IMR-90 (cell line): ENCODE measurements around the gene PRKN. TPM values are rescaled to one million over a fixed set of nuclear protein-coding genes. Genes with fewer than 3 reads are reported as not detected.

Source experiments
- ATAC-seq: fragments of 200-7000 bp; cut with Tn5 transposase; 2 replicates; pipeline ENCODE4 v1.9.1; 2020; ENCODE audit warnings: low read depth, mild to moderate bottlenecking, moderate library complexity
- BruUV-seq: library from RNA; stranded (reverse); fragments of 400-500 nt; replicated peaks from 2 replicates; lab custom pipeline; 2021; lab: Mats Ljungman, UMichigan
- CTCF ChIA-PET: fragments of 300-600 bp; formaldehyde crosslinking; extraction: SDS; loops from one replicate; lab custom pipeline; 2021; ENCODE audit warnings: antibody characterized with exemption; lab: Yijun Ruan, JAX
- POLR2A ChIA-PET: fragments of 300-600 bp; sonication (Branson Sonifier 250); formaldehyde crosslinking; loops from one replicate; lab custom pipeline; 2022; ENCODE audit warnings: antibody characterized with exemption; ENCODE audit not compliant: unreplicated experiment; lab: Charles Lee
- DNase-seq: peaks from one replicate; pipeline ENCODE4 v3.0.0; 2013
- H2AFZ ChIP-seq: replicated peaks from 2 replicates; pipeline ENCODE3; 2013; ENCODE audit warnings: low read length, mild to moderate bottlenecking; ENCODE audit not compliant: poor library complexity
- H2AK5ac ChIP-seq: 2 replicates; pipeline ENCODE4 v1.6.1; 2013; ENCODE audit warnings: low read depth, low read length, inconsistent platforms
- H2AK9ac ChIP-seq: replicated peaks from 2 replicates; pipeline ENCODE3; 2013; ENCODE audit warnings: mild to moderate bottlenecking, low read depth, low read length, moderate library complexity; ENCODE audit not compliant: poor library complexity
- H2BK120ac ChIP-seq: 2 replicates; pipeline ENCODE4 v1.6.1; 2013; ENCODE audit warnings: low read depth, low read length, inconsistent platforms
- H2BK15ac ChIP-seq: 3 replicates; pipeline ENCODE4 v1.6.1; 2013; ENCODE audit warnings: low read depth, low read length, inconsistent platforms
- H2BK20ac ChIP-seq: 2 replicates; pipeline ENCODE4 v1.6.1; 2013; ENCODE audit warnings: low read depth, mild to moderate bottlenecking, inconsistent platforms, low read length, moderate library complexity
- H2BK5ac ChIP-seq: 2 replicates; pipeline ENCODE4 v1.6.1; 2013; ENCODE audit warnings: mild to moderate bottlenecking, low read depth, low read length, inconsistent platforms; ENCODE audit not compliant: poor library complexity, severe bottlenecking
- H3K14ac ChIP-seq: replicated peaks from 2 replicates; pipeline ENCODE4 v1.6.1; 2013; ENCODE audit warnings: low read depth, low read length, inconsistent platforms
- H3K18ac ChIP-seq: 2 replicates; pipeline ENCODE4 v1.6.1; 2013; ENCODE audit warnings: low read depth, low read length, control low read depth
- H3K23ac ChIP-seq: 2 replicates; pipeline ENCODE4 v1.6.1; 2013; ENCODE audit warnings: low read depth, low read length, inconsistent platforms
- H3K27ac ChIP-seq: 2 replicates; pipeline ENCODE4 v1.5.1; 2013; ENCODE audit warnings: mild to moderate bottlenecking, control low read depth, low read length; ENCODE audit not compliant: insufficient read depth
- H3K27me3 ChIP-seq: 2 replicates; pipeline ENCODE4 v1.6.1; 2013; ENCODE audit warnings: low read length; ENCODE audit not compliant: control insufficient read depth, insufficient read depth
- H3K36me3 ChIP-seq: 2 replicates; pipeline ENCODE4 v1.6.1; 2013; ENCODE audit warnings: low read length, mixed read lengths; ENCODE audit not compliant: control insufficient read depth, insufficient read depth
- H3K4ac ChIP-seq: 2 replicates; pipeline ENCODE4 v1.6.1; 2013; ENCODE audit warnings: low read depth, low read length, inconsistent platforms
- H3K4me1 ChIP-seq: 2 replicates; pipeline ENCODE4 v1.6.1; 2013; ENCODE audit warnings: low read length, mixed read lengths; ENCODE audit not compliant: control insufficient read depth, insufficient read depth
- H3K4me2 ChIP-seq: 2 replicates; pipeline ENCODE4 v1.6.1; 2013; ENCODE audit warnings: low read depth, mild to moderate bottlenecking, control low read depth, low read length, moderate library complexity
- H3K4me3 ChIP-seq: 2 replicates; pipeline ENCODE4 v1.5.1; 2013; ENCODE audit warnings: low read depth, mild to moderate bottlenecking, control low read depth, low read length, moderate library complexity; ENCODE audit not compliant: insufficient read depth
- H3K56ac ChIP-seq: 2 replicates; pipeline ENCODE4 v1.6.1; 2013; ENCODE audit warnings: low read length, inconsistent platforms; ENCODE audit not compliant: insufficient read depth; ENCODE audit errors: extremely low read depth
- H3K79me1 ChIP-seq, 2 experiments: 2 replicates each; pipeline ENCODE4 v1.6.1; 2013; ENCODE audit warnings: low read length in 2 of 2, inconsistent platforms in 1 of 2, low read depth in 1 of 2
- H3K9ac ChIP-seq: 2 replicates; pipeline ENCODE4 v1.6.1; 2013; ENCODE audit warnings: low read depth, low read length, control low read depth
- H3K9me1 ChIP-seq: 2 replicates; pipeline ENCODE4 v1.6.1; 2013; ENCODE audit warnings: low read length, inconsistent platforms; ENCODE audit not compliant: insufficient read depth
- H3K9me3 ChIP-seq: 2 replicates; pipeline ENCODE4 v1.6.1; 2013; ENCODE audit warnings: low read length; ENCODE audit not compliant: control insufficient read depth, insufficient read depth
- H4K20me1 ChIP-seq: 2 replicates; pipeline ENCODE4 v1.6.1; 2013; ENCODE audit warnings: low read length, inconsistent platforms; ENCODE audit not compliant: insufficient read depth
- H4K5ac ChIP-seq: 2 replicates; pipeline ENCODE4 v1.6.1; 2013; ENCODE audit warnings: mild to moderate bottlenecking, low read depth, low read length, control low read depth
- H4K8ac ChIP-seq, 2 experiments: 2 replicates each; pipeline ENCODE4 v1.6.1; 2013; ENCODE audit warnings: low read depth in 2 of 2, low read length in 2 of 2, control low read depth in 1 of 2, inconsistent platforms in 1 of 2
- H4K91ac ChIP-seq: 2 replicates; pipeline ENCODE4 v1.6.1; 2013; ENCODE audit warnings: low read depth, low read length, inconsistent platforms; ENCODE audit not compliant: insufficient read depth
- CEBPB ChIP-seq: IDR thresholded peaks from 2 replicates; pipeline ENCODE4 v1.6.1; 2012; ENCODE audit warnings: low read depth, low read length, improper control_type of control experiment
- CHD1 ChIP-seq: IDR thresholded peaks from 2 replicates; pipeline ENCODE4 v1.6.1; 2012; ENCODE audit warnings: low read depth, low read length, improper control_type of control experiment
- ELK1 ChIP-seq: fragments of 150-350 bp; IDR thresholded peaks from 2 replicates; pipeline ENCODE4 v1.6.1; 2016; ENCODE audit warnings: low read depth, mild to moderate bottlenecking, low read length, moderate library complexity, borderline replicate concordance
- FOS ChIP-seq: fragments of 150-350 bp; IDR thresholded peaks from 2 replicates; pipeline ENCODE4 v1.6.1; 2016; ENCODE audit warnings: low read depth, low read length
- MAFK ChIP-seq: IDR thresholded peaks from 2 replicates; pipeline ENCODE4 v1.6.1; 2012; ENCODE audit warnings: low read depth, low read length, improper control_type of control experiment
- MAZ ChIP-seq: IDR thresholded peaks from 2 replicates; pipeline ENCODE4 v1.6.1; 2012; ENCODE audit warnings: low read depth, mild to moderate bottlenecking, low read length, improper control_type of control experiment, moderate library complexity, borderline replicate concordance
- POLR2A ChIP-seq: IDR thresholded peaks from 2 replicates; pipeline ENCODE4 v1.6.1; 2012; ENCODE audit warnings: mild to moderate bottlenecking, low read depth, low read length
- RAD21 ChIP-seq: IDR thresholded peaks from 2 replicates; pipeline ENCODE4 v1.6.1; 2012; ENCODE audit warnings: low read length, improper control_type of control experiment
- RCOR1 ChIP-seq: IDR thresholded peaks from 2 replicates; pipeline ENCODE4 v1.6.1; 2012; ENCODE audit warnings: mild to moderate bottlenecking, low read length, improper control_type of control experiment; ENCODE audit not compliant: insufficient replicate concordance
- SMC3 ChIP-seq: fragments of 150-350 bp; IDR thresholded peaks from 2 replicates; pipeline ENCODE4 v1.6.1; 2016; ENCODE audit warnings: low read depth, mild to moderate bottlenecking, antibody characterized with exemption, low read length, moderate library complexity
- USF2 ChIP-seq: fragments of 150-350 bp; IDR thresholded peaks from 2 replicates; pipeline ENCODE4 v1.6.1; 2017; ENCODE audit warnings: mild to moderate bottlenecking, antibody characterized with exemption, low read length, low read depth
- WGBS, 2 experiments: methylation state at CpG; one replicate each; pipeline versions ENCODE4 v1.1.5 to v1.1.7; 2013; ENCODE audit warnings: missing lambda C conversion rate in 2 of 2; ENCODE audit not compliant: insufficient read length in 1 of 2; ENCODE audit errors: extremely low coverage in 2 of 2; 5-methylcytosine and 5-hydroxymethylcytosine counted together
- dilution Hi-C: fragments of 300-500 bp; cut with HindIII; formaldehyde crosslinking; loops from one replicate; pipeline ENCODE4 v1.14.3; 2018; ENCODE audit warnings: low sequenced_read_pairs; ENCODE audit not compliant: unreplicated experiment
- in situ Hi-C: fragments of 300-500 bp; cut with MboI; formaldehyde crosslinking; loops from 3 replicates; pipeline ENCODE4 v1.14.3; 2019; ENCODE audit warnings: low sequenced_read_pairs, inconsistent platforms, mixed read lengths
- intact Hi-C: fragments of 100-400 bp; cut with micrococcal nuclease; formaldehyde crosslinking; loops from 2 replicates; pipeline ENCODE4 v1.10.0; 2022
- polyA plus RNA-seq, 3 experiments: library from polyadenylated mRNA; depleted of rRNA; stranded (reverse); fragments of >200 nt; gene quantifications; 2 replicates each; pipeline ENCODE4 v1.2.3, GENCODE V29; 2012; ENCODE audit warnings: low replicate concordance in 1 of 3
- total RNA-seq: library from RNA; depleted of rRNA; stranded (reverse); fragments of >200 nt; gene quantifications from 2 replicates; pipeline ENCODE4 v1.2.3, GENCODE V29; 2012
- TF ChIP-seq, protein P1 (sequence below): conservative IDR thresholded peaks from 2 replicates; pipeline ENCODE4 v1.5.1; 2012; ENCODE audit warnings: mild to moderate bottlenecking, low read depth, low read length, improper control_type of control experiment

PRKN gene
- total and polyA plus RNA-seq, 2 of the 4 experiments (the other 2 are of a cell fraction): 0.15 to 0.18 TPM

DNA sequence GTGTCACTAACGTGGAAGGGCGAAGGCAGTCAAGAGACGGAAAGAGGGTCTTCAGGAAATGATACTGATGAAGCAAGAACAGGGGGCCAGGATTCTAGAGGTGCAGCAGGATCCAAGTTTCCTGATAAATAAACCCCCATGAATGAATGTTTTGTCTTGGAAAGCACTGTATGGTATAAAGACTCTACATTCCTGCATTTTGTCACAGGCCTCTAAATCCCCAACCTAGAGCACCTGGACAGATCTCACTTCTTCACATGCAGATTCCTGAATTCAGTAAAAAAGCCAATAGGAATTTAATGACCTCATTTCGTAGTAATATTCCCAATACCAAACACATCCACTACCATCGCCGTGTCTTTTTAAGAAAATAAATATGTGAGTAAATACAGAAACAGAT, 577.8 kb downstream of the PRKN start:
- ATAC-seq (no peak), DNase-seq (no peak)
- H3K79me1 ChIP-seq: no peaks in the 10 kb centered on the region
- no peak overlapping the region for H3K27ac ChIP-seq
- no TSS peak for BruUV-seq
- no peak overlapping the region for H3K56ac ChIP-seq
- no peaks in the 10 kb centered on the region for H4K20me1 ChIP-seq
- no peak overlapping the region for H3K4me2 ChIP-seq
- no peak overlapping the region for H2AK9ac ChIP-seq
- H3K9me1 ChIP-seq: no peaks in the 10 kb centered on the region
- H2BK120ac ChIP-seq: no peak overlapping the region
- no peak overlapping the region for H2BK20ac ChIP-seq
- no peak overlapping the region for H3K4me3 ChIP-seq
- H3K4ac ChIP-seq: no peak overlapping the region
- no peak overlapping the region for H3K18ac ChIP-seq
- no peak overlapping the region for H4K8ac ChIP-seq
- H4K91ac ChIP-seq: no peak overlapping the region
- H2BK15ac ChIP-seq: no peak overlapping the region
- H4K5ac ChIP-seq: no peak overlapping the region
- H3K9ac ChIP-seq: no peak overlapping the region
- TF ChIP-seq MAFK: no peak
- TF ChIP-seq POLR2A: no peak
- TF ChIP-seq ELK1: no peak
- no peak for TF ChIP-seq FOS
- no peak for TF ChIP-seq MAZ
- no peak for TF ChIP-seq RCOR1
- TF ChIP-seq RAD21: no peak
- TF ChIP-seq USF2: no peak
- TF ChIP-seq CHD1: no peak
- TF ChIP-seq CEBPB: no peak
- TF ChIP-seq, protein P1, sequence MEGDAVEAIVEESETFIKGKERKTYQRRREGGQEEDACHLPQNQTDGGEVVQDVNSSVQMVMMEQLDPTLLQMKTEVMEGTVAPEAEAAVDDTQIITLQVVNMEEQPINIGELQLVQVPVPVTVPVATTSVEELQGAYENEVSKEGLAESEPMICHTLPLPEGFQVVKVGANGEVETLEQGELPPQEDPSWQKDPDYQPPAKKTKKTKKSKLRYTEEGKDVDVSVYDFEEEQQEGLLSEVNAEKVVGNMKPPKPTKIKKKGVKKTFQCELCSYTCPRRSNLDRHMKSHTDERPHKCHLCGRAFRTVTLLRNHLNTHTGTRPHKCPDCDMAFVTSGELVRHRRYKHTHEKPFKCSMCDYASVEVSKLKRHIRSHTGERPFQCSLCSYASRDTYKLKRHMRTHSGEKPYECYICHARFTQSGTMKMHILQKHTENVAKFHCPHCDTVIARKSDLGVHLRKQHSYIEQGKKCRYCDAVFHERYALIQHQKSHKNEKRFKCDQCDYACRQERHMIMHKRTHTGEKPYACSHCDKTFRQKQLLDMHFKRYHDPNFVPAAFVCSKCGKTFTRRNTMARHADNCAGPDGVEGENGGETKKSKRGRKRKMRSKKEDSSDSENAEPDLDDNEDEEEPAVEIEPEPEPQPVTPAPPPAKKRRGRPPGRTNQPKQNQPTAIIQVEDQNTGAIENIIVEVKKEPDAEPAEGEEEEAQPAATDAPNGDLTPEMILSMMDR: no peak
- no peak for TF ChIP-seq SMC3
- dilution Hi-C loops (no loop called here), intact Hi-C loops (no loop called here), in situ Hi-C loops (no loop called here)
- H2AK5ac ChIP-seq: no peak overlapping the region
- peaks cover 19% of the 10 kb centered on the region for H3K9me3 ChIP-seq
- H2BK5ac ChIP-seq: no peak overlapping the region
- no peaks in the 10 kb centered on the region for H3K27me3 ChIP-seq
- no peak overlapping the region for H3K14ac ChIP-seq
- no peak overlapping the region for H2AFZ ChIP-seq
- WGBS, 2 experiments: no CpG with 5 or more reads among the region's 6 CpGs
- ChIA-PET POLR2A (no interaction called here), CTCF (no interaction called here)
- H3K23ac ChIP-seq: no peak overlapping the region
- H3K36me3 ChIP-seq: no peaks in the 10 kb centered on the region
- H3K4me1 ChIP-seq: no peaks in the 10 kb centered on the region
